ENCODE data around the gene EDA. TPM values are rescaled to one million over a fixed set of nuclear protein-coding genes. Genes with fewer than 3 reads are reported as not detected.

Gene EDA
- total and polyA plus RNA-seq, 9 donors: 4.5 to 9.3 (median 8.4) TPM

GRCh38 chrX:69614886-69615285 is 1.0 kb upstream of the EDA start:
- no peak for TF ChIP-seq POLR2A (IDR thresholded peaks at IDR 0.05)
- TF ChIP-seq CTCF (IDR thresholded peaks at IDR 0.05): no peak
- no peak for TF ChIP-seq EP300 (IDR thresholded peaks at IDR 0.05)
- intact Hi-C loops (cut with DNase I): loop anchor here in 1 of 4 donors (5.0 kb wide), 1 partner anchor 78 kb away; no protein-coding TSS in a partner anchor
- Histone ChIP-seq H3K27me3 (no peaks in the 10 kb centered on the region), H3K36me3 (no peaks in the 10 kb centered on the region), H3K4me1 (ENCODE audit: insufficient read depth) (no peaks in the 10 kb centered on the region), H3K4me3 (no peak overlapping the region), H3K27ac (no peak overlapping the region), H3K9me3 (no peaks in the 10 kb centered on the region)
- 35 to 45% (median 40%) methylated on average over 4 of the region's 4 CpGs for WGBS, 3 donors
- peak in 3 of 5 donors; percentile 7 to 18 (median 9) for DNase-seq

DNA sequence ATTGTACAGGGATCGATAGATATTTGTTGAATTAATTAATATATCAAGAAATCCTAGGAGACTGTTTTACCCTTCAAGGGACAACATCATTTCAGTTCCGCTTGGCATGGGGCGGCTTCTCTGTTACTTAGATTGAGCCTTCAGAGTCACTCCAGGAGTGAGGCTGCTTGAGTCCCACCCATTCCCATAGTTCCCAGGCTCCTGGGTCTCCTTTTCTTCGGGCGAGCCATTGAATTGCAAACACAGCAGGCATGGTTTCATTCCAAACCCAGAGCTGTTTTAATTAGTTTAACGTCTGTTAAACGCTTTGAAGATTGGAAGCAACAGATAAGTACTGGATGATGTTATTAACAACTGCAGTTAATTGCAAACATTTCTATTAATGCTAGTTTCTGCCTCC is 571 bp upstream of the EDA start:
- intact Hi-C loops (cut with DNase I): loop anchor here in 1 of 4 donors (5.0 kb wide), 1 partner anchor 78 kb away; no protein-coding TSS in a partner anchor
- Histone ChIP-seq H3K4me1 (ENCODE audit: insufficient read depth) (no peaks in the 10 kb centered on the region), H3K27ac (no peak overlapping the region), H3K36me3 (no peaks in the 10 kb centered on the region), H3K27me3 (no peaks in the 10 kb centered on the region), H3K9me3 (no peaks in the 10 kb centered on the region), H3K4me3 (no peak overlapping the region)
- no peak for TF ChIP-seq CTCF (IDR thresholded peaks at IDR 0.05)
- TF ChIP-seq EP300 (IDR thresholded peaks at IDR 0.05): no peak
- TF ChIP-seq POLR2A (IDR thresholded peaks at IDR 0.05): no peak
- WGBS, 3 donors: 40 to 47% (median 42%) methylated on average over 7 of the region's 7 CpGs
- peak in 2 of 5 donors; percentile 12 to 13 for DNase-seq

DNA sequence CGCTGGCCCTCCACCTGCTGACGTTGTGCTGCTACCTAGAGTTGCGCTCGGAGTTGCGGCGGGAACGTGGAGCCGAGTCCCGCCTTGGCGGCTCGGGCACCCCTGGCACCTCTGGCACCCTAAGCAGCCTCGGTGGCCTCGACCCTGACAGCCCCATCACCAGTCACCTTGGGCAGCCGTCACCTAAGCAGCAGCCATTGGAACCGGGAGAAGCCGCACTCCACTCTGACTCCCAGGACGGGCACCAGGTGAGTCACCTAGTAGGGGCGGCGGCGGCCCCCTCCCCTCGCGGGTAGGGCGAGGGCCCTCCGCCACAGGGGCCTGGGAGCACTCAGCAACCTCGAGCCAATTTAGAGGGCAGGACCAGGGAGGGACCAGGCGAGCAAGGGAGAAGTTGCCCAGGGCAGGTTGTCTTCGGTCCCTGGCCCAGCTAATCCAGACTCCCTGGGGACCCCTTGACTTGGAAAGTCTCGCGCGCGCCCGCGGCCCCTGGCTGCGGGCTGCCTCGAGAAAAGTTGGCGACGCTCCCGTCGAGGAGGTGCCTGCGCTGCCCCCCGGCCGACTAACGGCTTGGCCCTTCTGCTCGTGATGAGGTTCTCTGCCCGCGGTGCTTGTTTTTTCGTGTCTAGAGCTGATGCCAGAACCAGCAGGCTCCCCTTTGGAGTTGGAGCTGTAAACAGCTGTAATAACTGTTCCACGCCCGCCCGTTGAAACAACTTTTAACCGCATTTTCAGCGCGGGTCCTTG is 717 bp downstream of the EDA start:
- H3K36me3 ChIP-seq: no peaks in the 10 kb centered on the region
- WGBS, 3 donors: 23 to 36% (median 32%) methylated on average over 48 to 53 of the region's 53 CpGs
- no peak overlapping the region for H3K27ac ChIP-seq
- H3K27me3 ChIP-seq: no peaks in the 10 kb centered on the region
- H3K4me1 ChIP-seq (ENCODE audit: insufficient read depth): no peaks in the 10 kb centered on the region
- intact Hi-C loops (cut with DNase I): loop anchor here in 1 of 4 donors (5.0 kb wide), 1 partner anchor 79 kb away; no protein-coding TSS in a partner anchor
- no peak for TF ChIP-seq EP300 (IDR thresholded peaks at IDR 0.05)
- no peak for TF ChIP-seq CTCF (IDR thresholded peaks at IDR 0.05)
- TF ChIP-seq POLR2A (IDR thresholded peaks at IDR 0.05): no peak
- H3K9me3 ChIP-seq: no peaks in the 10 kb centered on the region
- H3K4me3 ChIP-seq: peak overlapping the region; percentile 50
- peak; percentile 18 to 50 (median 41) for DNase-seq

DNA sequence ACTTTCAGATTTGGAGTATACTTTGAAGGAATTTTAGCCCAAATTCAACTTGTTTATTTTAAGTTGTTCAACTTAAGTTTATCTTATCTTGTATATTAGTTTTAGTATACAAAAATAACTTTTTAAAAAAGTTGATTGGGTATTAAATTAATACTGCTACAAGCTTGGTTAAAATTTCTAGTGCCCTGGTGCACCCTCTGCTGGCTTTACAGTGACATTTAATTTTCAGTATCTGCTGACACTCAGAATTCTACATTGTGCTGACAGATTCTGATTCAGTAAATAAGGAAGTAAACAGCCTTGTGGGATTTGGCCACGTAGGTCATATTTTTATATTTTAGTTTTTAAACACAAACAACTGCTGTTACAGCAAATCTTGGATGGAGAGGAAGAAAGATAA is 2.9 kb downstream of the EDA start:
- H3K27me3 ChIP-seq: no peaks in the 10 kb centered on the region
- no peaks in the 10 kb centered on the region for H3K4me1 ChIP-seq (ENCODE audit: insufficient read depth)
- no peaks in the 10 kb centered on the region for H3K36me3 ChIP-seq
- intact Hi-C loops (cut with DNase I): loop anchor here in 1 of 4 donors (5.0 kb wide), 1 partner anchor 82 kb away; no protein-coding TSS in a partner anchor
- H3K4me3 ChIP-seq: no peak overlapping the region
- peak in 2 of 3 donors; percentile 40 to 59 for TF ChIP-seq CTCF (IDR thresholded peaks at IDR 0.05)
- no peak for TF ChIP-seq EP300 (IDR thresholded peaks at IDR 0.05)
- DNase-seq: peak in 3 of 5 donors; percentile 15 to 30 (median 16)
- no peak overlapping the region for H3K27ac ChIP-seq
- no peaks in the 10 kb centered on the region for H3K9me3 ChIP-seq
- 0 to 2% (median 1%) methylated on average over 1 of the region's 1 CpG for WGBS, 3 donors
